NCI-H2029 (cell line): ENCODE data around the gene VAMP8.

Experiments used
- DNase-seq: peaks from one replicate; lab custom pipeline; 2025; lab: John Stamatoyannopoulos, UW

Gene VAMP8

GRCh38 chr2:85619617-85620016, 42.2 kb downstream of the VAMP8 start:
- DNase-seq, result no peak

- DNase-seq, result no peak
Observed at GRCh38 chr2:85621338-85621737, 44.0 kb downstream of the VAMP8 start.

- DNase-seq, result no peak
Observed at GRCh38 chr2:85623991-85624390, 46.6 kb downstream of the VAMP8 start.

- DNase-seq, result no peak
Observed at GRCh38 chr2:85628658-85629057, 51.3 kb downstream of the VAMP8 start.

GRCh38 chr2:85631316-85631715, 53.9 kb downstream of the VAMP8 start:
- DNase-seq, result no peak
